ENCODE data around the gene CDX1. TPM values are rescaled to one million over a fixed set of nuclear protein-coding genes. Genes with fewer than 3 reads are reported as not detected.

CDX1 gene
- total RNA-seq, 1 donor from 2014 or later, result not detected

GRCh38 chr5:150131461-150131860 is 35.1 kb upstream of the CDX1 start:
- H3K9me3 ChIP-seq (ENCODE audit: low read depth), result no peaks in the 10 kb centered on the region
- TF ChIP-seq EZH2 (IDR thresholded peaks at IDR 0.05), result no peak
- H3K4me3 ChIP-seq, result no peak overlapping the region
- no peaks in the 10 kb centered on the region for H3K36me3 ChIP-seq
- H4K20me1 ChIP-seq (ENCODE audit: low read depth), result no peaks in the 10 kb centered on the region
- Mint-ChIP-seq H3K4me3 (no peak overlapping the region), H3K27me3 (ENCODE audit: insufficient read depth, low read depth) (peaks cover 15% of the 10 kb centered on the region), H3K36me3 (no peaks in the 10 kb centered on the region), H3K9me3 (no peaks in the 10 kb centered on the region), H3K4me1 (peaks cover 37% of the 10 kb centered on the region), H3K27ac (no peak overlapping the region)
- no peaks in the 10 kb centered on the region for H3K79me2 ChIP-seq (ENCODE audit: low read depth)
- H3K27me3 ChIP-seq, result no peaks in the 10 kb centered on the region
- no peak for DNase-seq (ENCODE audit: low spot score)
- H2AFZ ChIP-seq (replicated peaks), result no peak overlapping the region
- H3F3A ChIP-seq (ENCODE audit: low read depth), result peaks cover 12% of the 10 kb centered on the region
- H3K4me2 ChIP-seq, result no peak overlapping the region
- H3K9ac ChIP-seq, result no peak overlapping the region
- H3K4me1 ChIP-seq, result peaks cover 24% of the 10 kb centered on the region
- no peak overlapping the region for H3K27ac ChIP-seq

DNA sequence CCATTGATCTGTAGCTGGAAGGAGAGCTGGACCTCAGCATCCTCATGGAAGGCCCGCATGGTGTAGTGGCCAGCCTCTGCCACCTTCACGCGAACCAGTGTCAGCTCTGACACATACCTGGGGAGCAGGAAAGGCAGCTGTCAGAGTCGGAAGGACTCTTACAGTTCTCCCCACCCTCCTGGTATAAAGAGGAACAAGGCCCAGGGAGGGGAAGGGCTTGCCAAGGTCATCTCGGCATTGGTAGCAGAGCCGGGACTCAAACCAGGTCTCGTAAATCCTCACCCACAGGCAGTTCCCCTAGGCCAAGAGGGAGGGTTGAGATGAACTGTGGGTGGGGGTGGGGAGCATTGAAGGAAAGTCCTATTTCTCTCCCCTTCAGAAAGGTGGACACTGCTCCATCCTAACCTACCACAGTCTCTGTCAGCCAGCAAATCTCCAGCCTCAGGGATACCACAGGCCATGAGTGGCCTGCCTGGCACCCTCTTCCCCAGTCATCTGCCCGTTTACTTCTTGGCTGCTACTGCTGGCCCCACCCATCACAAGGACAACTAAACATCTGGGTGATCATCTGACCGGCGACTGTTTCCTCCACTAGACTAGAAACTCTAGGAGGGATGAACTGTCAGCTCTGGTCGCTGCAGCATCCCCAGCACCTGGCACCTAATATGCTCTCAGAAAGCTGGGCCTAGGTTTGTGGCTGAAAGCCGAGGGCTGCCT is 34.4 kb upstream of the CDX1 start:
- H3K4me3 ChIP-seq, result no peak overlapping the region
- no peak overlapping the region for H2AFZ ChIP-seq (replicated peaks)
- no peaks in the 10 kb centered on the region for H4K20me1 ChIP-seq (ENCODE audit: low read depth)
- H3K27me3 ChIP-seq, result no peaks in the 10 kb centered on the region
- Mint-ChIP-seq H3K4me1 (peaks cover 40% of the 10 kb centered on the region), H3K9me3 (no peaks in the 10 kb centered on the region), H3K36me3 (no peaks in the 10 kb centered on the region), H3K27ac (no peak overlapping the region), H3K27me3 (ENCODE audit: insufficient read depth, low read depth) (peaks cover 13% of the 10 kb centered on the region), H3K4me3 (no peak overlapping the region)
- TF ChIP-seq, protein P1, sequence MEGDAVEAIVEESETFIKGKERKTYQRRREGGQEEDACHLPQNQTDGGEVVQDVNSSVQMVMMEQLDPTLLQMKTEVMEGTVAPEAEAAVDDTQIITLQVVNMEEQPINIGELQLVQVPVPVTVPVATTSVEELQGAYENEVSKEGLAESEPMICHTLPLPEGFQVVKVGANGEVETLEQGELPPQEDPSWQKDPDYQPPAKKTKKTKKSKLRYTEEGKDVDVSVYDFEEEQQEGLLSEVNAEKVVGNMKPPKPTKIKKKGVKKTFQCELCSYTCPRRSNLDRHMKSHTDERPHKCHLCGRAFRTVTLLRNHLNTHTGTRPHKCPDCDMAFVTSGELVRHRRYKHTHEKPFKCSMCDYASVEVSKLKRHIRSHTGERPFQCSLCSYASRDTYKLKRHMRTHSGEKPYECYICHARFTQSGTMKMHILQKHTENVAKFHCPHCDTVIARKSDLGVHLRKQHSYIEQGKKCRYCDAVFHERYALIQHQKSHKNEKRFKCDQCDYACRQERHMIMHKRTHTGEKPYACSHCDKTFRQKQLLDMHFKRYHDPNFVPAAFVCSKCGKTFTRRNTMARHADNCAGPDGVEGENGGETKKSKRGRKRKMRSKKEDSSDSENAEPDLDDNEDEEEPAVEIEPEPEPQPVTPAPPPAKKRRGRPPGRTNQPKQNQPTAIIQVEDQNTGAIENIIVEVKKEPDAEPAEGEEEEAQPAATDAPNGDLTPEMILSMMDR (IDR thresholded peaks at IDR 0.05), result no peak
- TF ChIP-seq EZH2phosphoT487 (IDR thresholded peaks at IDR 0.05) (no peak), EZH2 (IDR thresholded peaks at IDR 0.05) (no peak)
- no peak overlapping the region for H3K4me2 ChIP-seq
- H3K4me1 ChIP-seq, result peaks cover 30% of the 10 kb centered on the region
- no peak overlapping the region for H3K27ac ChIP-seq
- DNase-seq (ENCODE audit: low spot score), result no peak
- H3K9me3 ChIP-seq (ENCODE audit: low read depth), result no peaks in the 10 kb centered on the region
- no peak overlapping the region for H3K9ac ChIP-seq
- H3K36me3 ChIP-seq, result no peaks in the 10 kb centered on the region
- H3F3A ChIP-seq (ENCODE audit: low read depth), result peaks cover 12% of the 10 kb centered on the region
- no peaks in the 10 kb centered on the region for H3K79me2 ChIP-seq (ENCODE audit: low read depth)

- H3K9me3 ChIP-seq (ENCODE audit: low read depth), result no peaks in the 10 kb centered on the region
- Mint-ChIP-seq H3K27me3 (ENCODE audit: insufficient read depth, low read depth) (peaks cover 13% of the 10 kb centered on the region), H3K9me3 (no peaks in the 10 kb centered on the region), H3K36me3 (no peaks in the 10 kb centered on the region), H3K4me1 (peaks cover 46% of the 10 kb centered on the region), H3K27ac (peak overlapping the region; percentile 60), H3K4me3 (no peak overlapping the region)
- no peaks in the 10 kb centered on the region for H4K20me1 ChIP-seq (ENCODE audit: low read depth)
- H3K79me2 ChIP-seq (ENCODE audit: low read depth), result no peaks in the 10 kb centered on the region
- no peak for DNase-seq (ENCODE audit: low spot score)
- no peak for TF ChIP-seq EZH2phosphoT487 (IDR thresholded peaks at IDR 0.05)
- TF ChIP-seq, protein P1 (IDR thresholded peaks at IDR 0.05), result no peak
- TF ChIP-seq EZH2 (IDR thresholded peaks at IDR 0.05), result no peak
- no peak overlapping the region for H3K27ac ChIP-seq
- no peak overlapping the region for H3K9ac ChIP-seq
- peaks cover 36% of the 10 kb centered on the region for H3K4me1 ChIP-seq
- no peak overlapping the region for H2AFZ ChIP-seq (replicated peaks)
- H3K36me3 ChIP-seq, result no peaks in the 10 kb centered on the region
- no peak overlapping the region for H3K4me3 ChIP-seq
- no peak overlapping the region for H3K4me2 ChIP-seq
- peaks cover 12% of the 10 kb centered on the region for H3F3A ChIP-seq (ENCODE audit: low read depth)
- H3K27me3 ChIP-seq, result no peaks in the 10 kb centered on the region
Observed at GRCh38 chr5:150132740-150133139, 33.8 kb upstream of the CDX1 start.

- H3K4me1 Mint-ChIP-seq, result peaks cover 53% of the 10 kb centered on the region
- Histone ChIP-seq H3F3A (ENCODE audit: low read depth) (peaks cover 12% of the 10 kb centered on the region), H3K9ac (no peak overlapping the region), H3K27me3 (no peaks in the 10 kb centered on the region), H3K27ac (no peak overlapping the region), H4K20me1 (ENCODE audit: low read depth) (no peaks in the 10 kb centered on the region), H3K9me3 (ENCODE audit: low read depth) (no peaks in the 10 kb centered on the region), H3K79me2 (ENCODE audit: low read depth) (no peaks in the 10 kb centered on the region), H3K36me3 (no peaks in the 10 kb centered on the region), H2AFZ (replicated peaks) (no peak overlapping the region), H3K4me2 (no peak overlapping the region), H3K4me3 (no peak overlapping the region), H3K4me1 (peaks cover 46% of the 10 kb centered on the region)
- TF ChIP-seq EZH2phosphoT487 (IDR thresholded peaks at IDR 0.05), result no peak
- TF ChIP-seq, protein P1 (IDR thresholded peaks at IDR 0.05), result no peak
- no peak for TF ChIP-seq EZH2 (IDR thresholded peaks at IDR 0.05)
- H3K27ac Mint-ChIP-seq, result no peak overlapping the region
- H3K27me3 Mint-ChIP-seq (ENCODE audit: insufficient read depth, low read depth), result peaks cover 15% of the 10 kb centered on the region
- no peak for DNase-seq (ENCODE audit: low spot score)
- H3K9me3 Mint-ChIP-seq, result no peaks in the 10 kb centered on the region
- H3K36me3 Mint-ChIP-seq, result no peaks in the 10 kb centered on the region
- H3K4me3 Mint-ChIP-seq, result no peak overlapping the region
Observed at GRCh38 chr5:150133581-150134197, 32.9 kb upstream of the CDX1 start.

Data from neural progenitor cell (in vitro differentiated cells).